Endothelial cell of umbilical vein (primary cell): ENCODE measurements around the gene CORO2B. TPM values are rescaled to one million over a fixed set of nuclear protein-coding genes. Genes with fewer than 3 reads are reported as not detected.

Experiments
- BruUV-seq: library from RNA; stranded (reverse); fragments of 400-500 nt; replicated peaks from 2 replicates; lab custom pipeline; 2021; lab: Mats Ljungman, UMichigan
- CTCF ChIA-PET: fragments of 300-600, 350-600 bp; sonication (Branson Sonifier 250); formaldehyde crosslinking; loops from one replicate; lab custom pipeline; 2021; ENCODE audit warnings: antibody characterized with exemption, inconsistent platforms; lab: Charles Lee
- POLR2A ChIA-PET: fragments of 300-600, 350-600 bp; sonication (Branson Sonifier 250); formaldehyde crosslinking; loops from one replicate; lab custom pipeline; 2021; ENCODE audit warnings: antibody characterized with exemption, inconsistent platforms; lab: Charles Lee
- DNase-seq: peaks from one replicate; pipeline ENCODE4 v3.0.0-alpha.2; 2011; ENCODE audit warnings: low read depth, low spot score
- FAIRE-seq: peaks from 2 replicates; lab custom pipeline; 2011; peaks lifted over from hg19 to GRCh38; lab: Jason Lieb, UNC
- H2AFZ ChIP-seq: 2 replicates; pipeline ENCODE4 v1.6.0; 2012; ENCODE audit warnings: low read depth, low read length, control low read depth, inconsistent platforms
- H3K27ac ChIP-seq: 2 replicates; pipeline ENCODE4 v1.5.1; 2011; ENCODE audit warnings: low read depth, mild to moderate bottlenecking, control low read depth, low read length, moderate library complexity; ENCODE audit not compliant: insufficient read depth
- H3K27me3 ChIP-seq, 2 experiments: 2 replicates each; pipeline versions ENCODE4 v1.6.0 to v1.6.1; 2011; ENCODE audit warnings: low read length in 2 of 2, mixed read lengths in 1 of 2; ENCODE audit not compliant: control insufficient read depth in 2 of 2, insufficient read depth in 2 of 2
- H3K36me3 ChIP-seq, 2 experiments: 2 replicates in 1 of 2; 3 replicates in 1 of 2; pipeline ENCODE4 v1.5.1; 2011; ENCODE audit warnings: low read length in 2 of 2, mild to moderate bottlenecking in 1 of 2, moderate library complexity in 1 of 2; ENCODE audit not compliant: control insufficient read depth in 2 of 2, insufficient read depth in 2 of 2; ENCODE audit errors: extremely low read depth in 1 of 2
- H3K4me1 ChIP-seq: 3 replicates; pipeline ENCODE4 v1.5.1; 2011; ENCODE audit warnings: mild to moderate bottlenecking, low read length; ENCODE audit not compliant: control insufficient read depth, insufficient read depth; ENCODE audit errors: extremely low read depth
- H3K4me2 ChIP-seq: 2 replicates; pipeline ENCODE4 v1.6.1; 2011; ENCODE audit warnings: low read length, control low read depth, mixed read lengths; ENCODE audit not compliant: insufficient read depth
- H3K4me3 ChIP-seq, 3 experiments: fragments of 200-600 bp in 1 of 3; sonication (generic), shearing (Covaris generic) in 1 of 3; replicated peaks in 1 of 3; 2 replicates each; pipeline ENCODE4 v1.5.1; 2011 to 2016; ENCODE audit warnings: control low read depth in 3 of 3, low read length in 3 of 3, mild to moderate bottlenecking in 2 of 3, inconsistent platforms in 1 of 3, low read depth in 1 of 3, moderate library complexity in 1 of 3; ENCODE audit not compliant: insufficient read depth in 1 of 3
- H3K79me2 ChIP-seq: 2 replicates; pipeline ENCODE4 v1.6.0; 2012; ENCODE audit warnings: low read length, inconsistent platforms; ENCODE audit not compliant: control insufficient read depth, insufficient read depth
- H3K9ac ChIP-seq: replicated peaks from 2 replicates; pipeline ENCODE3; 2011; ENCODE audit warnings: low read length, control low read depth; ENCODE audit not compliant: insufficient read depth; ENCODE audit errors: extremely low read depth
- H3K9me1 ChIP-seq: replicated peaks from 3 replicates; pipeline ENCODE4 v1.6.0; 2011; ENCODE audit warnings: mild to moderate bottlenecking, low read length; ENCODE audit not compliant: control insufficient read depth, insufficient read depth; ENCODE audit errors: extremely low read depth
- H3K9me3 ChIP-seq: replicated peaks from 2 replicates; pipeline ENCODE4 v1.5.1; 2012; ENCODE audit warnings: low read length, inconsistent platforms; ENCODE audit not compliant: control insufficient read depth, insufficient read depth
- H4K20me1 ChIP-seq: replicated peaks from 2 replicates; pipeline ENCODE3; 2011; ENCODE audit warnings: mild to moderate bottlenecking, low read length; ENCODE audit not compliant: control insufficient read depth, insufficient read depth; ENCODE audit errors: extremely low read depth
- CTCF ChIP-seq, 2 donors: IDR thresholded peaks; 1 replicate in 1 of 2; 2 replicates in 1 of 2; pipeline ENCODE4 v1.5.1; 2011; ENCODE audit warnings: low read length in 2 of 2, mild to moderate bottlenecking in 2 of 2, moderate library complexity in 2 of 2, control low read depth in 1 of 2, inconsistent platforms in 1 of 2, low read depth in 1 of 2; ENCODE audit not compliant: insufficient read depth in 1 of 2; ENCODE audit errors: extremely low read depth in 1 of 2
- EZH2 ChIP-seq: IDR thresholded peaks from 2 replicates; pipeline ENCODE4 v1.6.1; 2012; ENCODE audit warnings: borderline replicate concordance, low read depth, mild to moderate bottlenecking, moderate library complexity, low read length, inconsistent platforms; ENCODE audit not compliant: severe bottlenecking
- FOS ChIP-seq: IDR thresholded peaks from 2 replicates; pipeline ENCODE4 v1.6.1; 2011; ENCODE audit warnings: mild to moderate bottlenecking, low read length, moderate library complexity, borderline replicate concordance; ENCODE audit not compliant: insufficient read depth
- GATA2 ChIP-seq: IDR thresholded peaks from 2 replicates; pipeline ENCODE4 v1.7.0; 2011; ENCODE audit warnings: low read depth, mild to moderate bottlenecking, moderate library complexity, mixed read lengths, low read length; ENCODE audit not compliant: insufficient read length, insufficient read depth
- JUN ChIP-seq: IDR thresholded peaks from 2 replicates; pipeline ENCODE4 v1.6.1; 2011; ENCODE audit warnings: borderline replicate concordance, low read depth; ENCODE audit not compliant: insufficient read length, insufficient read depth
- MAX ChIP-seq: IDR thresholded peaks from 2 replicates; pipeline ENCODE4 v1.6.1; 2011; ENCODE audit not compliant: insufficient read depth, insufficient read length
- MYC ChIP-seq: IDR thresholded peaks from one replicate; pipeline ENCODE4 v1.6.1; 2011; ENCODE audit warnings: mild to moderate bottlenecking, low read depth, low read length
- POLR2A ChIP-seq: IDR thresholded peaks from 2 replicates; pipeline ENCODE4 v1.6.1; 2012; ENCODE audit warnings: low read depth, mild to moderate bottlenecking, control low read depth, low read length
- POLR2AphosphoS5 ChIP-seq: IDR thresholded peaks from 2 replicates; pipeline ENCODE4 v1.6.1; 2012; ENCODE audit warnings: low read depth, mild to moderate bottlenecking, control low read depth, low read length, moderate library complexity; ENCODE audit not compliant: insufficient read depth
- dilution Hi-C: fragments of 300-500 bp; cut with MboI; formaldehyde crosslinking; loops from one replicate; pipeline ENCODE4 v1.15.0; 2019; ENCODE audit warnings: low sequenced_read_pairs; ENCODE audit not compliant: extremely low pct_ligation_motif_present
- intact Hi-C: fragments of 100-400 bp; cut with micrococcal nuclease; formaldehyde crosslinking; loops from one replicate; pipeline ENCODE4 v1.10.0; 2022
- polyA plus RNA-seq, 4 experiments: library from polyadenylated mRNA; depleted of rRNA in 3 of 4; stranded (reverse) in 3 of 4; unstranded in 1 of 4; fragments of >200 nt; gene quantifications; 2 replicates each; pipeline versions ENCODE4 v1.2.1 to v1.2.3, GENCODE V29; 2011 to 2012; ENCODE audit warnings: missing spikeins in 1 of 4
- total RNA-seq: library from RNA; stranded (reverse); gene quantifications from 2 replicates; pipeline ENCODE4 v1.2.3, GENCODE V29; 2021

CORO2B gene
- total and polyA plus RNA-seq, 2 donors (not counting 3 experiments of a cell fraction or from before 2014, with no cell fraction given): 2.4 to 3.7 TPM

GRCh38 chr15:68676011-68676605, 97.3 kb downstream of the CORO2B start:
- POLR2A ChIA-PET: no interaction called here
- no peak overlapping the region for H3K9ac ChIP-seq
- H3K4me3 ChIP-seq: no peak overlapping the region
- H3K79me2 ChIP-seq: no peaks in the 10 kb centered on the region
- no peak overlapping the region for H3K27ac ChIP-seq
- no peaks in the 10 kb centered on the region for H3K9me1 ChIP-seq
- no peak overlapping the region for H3K4me2 ChIP-seq
- H3K27me3 ChIP-seq: peaks cover 0 to 8% of the 10 kb centered on the region in 2 experiments
- no peaks in the 10 kb centered on the region for H4K20me1 ChIP-seq
- no peak overlapping the region for H2AFZ ChIP-seq
- CTCF ChIA-PET: interaction anchor here (0.8 to 14.4 kb wide), 11 partner anchors 10 to 423 kb away, joined by 3 to 728 read pairs (median 8); no protein-coding TSS in a partner anchor
- no peaks in the 10 kb centered on the region for H3K4me1 ChIP-seq
- intact Hi-C loops (no loop called here), dilution Hi-C loops (no loop called here)
- BruUV-seq: no TSS peak
- no peaks in the 10 kb centered on the region for H3K36me3 ChIP-seq
- TF ChIP-seq MAX (no peak), CTCF (IDR thresholded peaks at IDR 0.05; ENCODE audit: extremely low read depth in 1 of 2, insufficient read depth in 1 of 2, low read depth in 1 of 2, low read length in 2 of 2) (no peak), EZH2 (no peak), POLR2AphosphoS5 (no peak), GATA2 (no peak), JUN (no peak), FOS (no peak), POLR2A (no peak), MYC (no peak)
- DNase-seq (no peak), FAIRE-seq (no peak)
- no peaks in the 10 kb centered on the region for H3K9me3 ChIP-seq
